WERI-Rb-1 (cell line): ENCODE measurements around the gene KISS1.

ENCODE experiments used
- DNase-seq: peaks from one replicate; pipeline ENCODE4 v3.0.0-alpha.2; 2020
- H3K27ac ChIP-seq: fragments of 250-450 bp; sonication (Bioruptor Pico); 2 replicates; pipeline ENCODE4 v1.5.1; 2020; ENCODE audit warnings: mild to moderate bottlenecking, moderate library complexity
- H3K27me3 ChIP-seq: fragments of 250-450 bp; sonication (Bioruptor Pico); 2 replicates; pipeline ENCODE4 v1.5.1; 2021; ENCODE audit warnings: mild to moderate bottlenecking, low read depth, moderate library complexity; ENCODE audit not compliant: insufficient read depth, severe bottlenecking
- H3K36me3 ChIP-seq: fragments of 250-450 bp; sonication (Bioruptor Pico); 2 replicates; pipeline ENCODE4 v1.5.1; 2020; ENCODE audit warnings: mild to moderate bottlenecking, moderate library complexity
- H3K4me3 ChIP-seq: 2 replicates; pipeline ENCODE4 v1.5.1; 2011; ENCODE audit warnings: low read depth, mild to moderate bottlenecking, control low read depth, low read length
- H3K9me3 ChIP-seq: fragments of 250-450 bp; sonication (Bioruptor Pico); 2 replicates; pipeline ENCODE4 v1.5.1; 2021; ENCODE audit warnings: mild to moderate bottlenecking, moderate library complexity; ENCODE audit not compliant: severe bottlenecking
- TF ChIP-seq, protein P1 (sequence below): IDR thresholded peaks from 2 replicates; pipeline ENCODE4 v1.5.1; 2011; ENCODE audit warnings: low read depth, mild to moderate bottlenecking, control low read depth, inconsistent platforms, low read length

KISS1 gene

DNA sequence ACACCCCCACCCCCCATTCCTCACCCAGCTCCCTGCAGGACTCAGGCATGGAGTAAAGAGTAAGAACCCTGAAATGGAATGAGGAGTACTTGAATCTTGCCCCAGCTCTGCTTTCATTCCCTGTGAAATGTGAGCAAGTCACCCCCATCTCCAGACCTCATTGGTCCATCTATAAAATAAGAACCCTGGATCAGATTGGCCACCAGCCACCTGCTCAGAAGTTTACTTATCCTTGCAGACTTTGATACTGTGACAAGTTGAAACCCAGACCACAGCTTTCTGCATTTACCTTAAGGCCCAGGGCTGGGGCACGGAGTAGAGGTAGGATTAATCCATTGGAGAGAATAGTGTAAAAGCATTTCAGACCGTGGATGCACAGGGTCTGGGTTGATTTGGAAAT lies 2.2 kb downstream of the KISS1 start:
- Histone ChIP-seq H3K27me3 (no peaks in the 10 kb centered on the region), H3K9me3 (no peaks in the 10 kb centered on the region), H3K4me3 (no peak overlapping the region), H3K36me3 (no peaks in the 10 kb centered on the region), H3K27ac (no peak overlapping the region)
- peak; percentile 53 for DNase-seq
- TF ChIP-seq, protein P1, sequence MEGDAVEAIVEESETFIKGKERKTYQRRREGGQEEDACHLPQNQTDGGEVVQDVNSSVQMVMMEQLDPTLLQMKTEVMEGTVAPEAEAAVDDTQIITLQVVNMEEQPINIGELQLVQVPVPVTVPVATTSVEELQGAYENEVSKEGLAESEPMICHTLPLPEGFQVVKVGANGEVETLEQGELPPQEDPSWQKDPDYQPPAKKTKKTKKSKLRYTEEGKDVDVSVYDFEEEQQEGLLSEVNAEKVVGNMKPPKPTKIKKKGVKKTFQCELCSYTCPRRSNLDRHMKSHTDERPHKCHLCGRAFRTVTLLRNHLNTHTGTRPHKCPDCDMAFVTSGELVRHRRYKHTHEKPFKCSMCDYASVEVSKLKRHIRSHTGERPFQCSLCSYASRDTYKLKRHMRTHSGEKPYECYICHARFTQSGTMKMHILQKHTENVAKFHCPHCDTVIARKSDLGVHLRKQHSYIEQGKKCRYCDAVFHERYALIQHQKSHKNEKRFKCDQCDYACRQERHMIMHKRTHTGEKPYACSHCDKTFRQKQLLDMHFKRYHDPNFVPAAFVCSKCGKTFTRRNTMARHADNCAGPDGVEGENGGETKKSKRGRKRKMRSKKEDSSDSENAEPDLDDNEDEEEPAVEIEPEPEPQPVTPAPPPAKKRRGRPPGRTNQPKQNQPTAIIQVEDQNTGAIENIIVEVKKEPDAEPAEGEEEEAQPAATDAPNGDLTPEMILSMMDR = no peak

DNA sequence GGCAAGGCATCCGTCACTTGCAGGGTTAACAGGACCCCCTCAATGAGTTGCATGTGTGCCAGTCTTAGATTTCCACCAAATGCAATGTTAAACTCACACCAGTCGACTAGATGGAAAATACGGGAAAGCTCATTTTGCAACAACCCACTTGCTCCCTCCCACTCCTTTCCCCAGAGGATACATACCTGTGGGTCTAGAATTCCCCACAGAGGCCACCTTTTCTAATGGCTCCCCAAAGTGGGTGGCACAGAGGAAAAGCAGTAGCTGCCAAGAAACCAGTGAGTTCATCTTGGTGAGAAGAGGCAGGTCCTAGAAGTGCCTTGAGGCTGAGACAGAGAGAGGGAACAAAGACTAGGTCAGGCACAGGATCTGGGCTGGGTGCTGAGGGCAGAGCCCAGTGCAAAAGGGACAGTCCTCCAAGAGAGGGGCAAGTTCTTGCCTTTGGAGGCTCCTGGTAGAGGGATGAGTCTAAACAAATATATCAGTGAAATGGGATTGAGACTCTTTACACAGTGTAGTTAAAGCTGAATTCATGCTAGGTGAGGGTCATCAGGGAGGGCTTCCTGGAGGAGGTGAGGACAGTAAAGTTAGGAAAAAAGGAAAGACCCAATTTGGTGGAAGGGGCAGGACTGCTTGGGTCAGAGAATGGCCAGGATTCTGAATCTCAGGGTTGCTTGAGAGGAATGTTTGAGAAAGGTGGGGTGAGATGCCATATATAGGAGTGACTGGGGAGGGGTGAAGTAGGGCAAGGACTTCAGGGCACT lies 3.5 kb downstream of the KISS1 start:
- Histone ChIP-seq H3K27me3 (no peaks in the 10 kb centered on the region), H3K36me3 (no peaks in the 10 kb centered on the region), H3K9me3 (no peaks in the 10 kb centered on the region), H3K27ac (no peak overlapping the region), H3K4me3 (no peak overlapping the region)
- DNase-seq = no peak
- TF ChIP-seq, protein P1 = no peak

DNA sequence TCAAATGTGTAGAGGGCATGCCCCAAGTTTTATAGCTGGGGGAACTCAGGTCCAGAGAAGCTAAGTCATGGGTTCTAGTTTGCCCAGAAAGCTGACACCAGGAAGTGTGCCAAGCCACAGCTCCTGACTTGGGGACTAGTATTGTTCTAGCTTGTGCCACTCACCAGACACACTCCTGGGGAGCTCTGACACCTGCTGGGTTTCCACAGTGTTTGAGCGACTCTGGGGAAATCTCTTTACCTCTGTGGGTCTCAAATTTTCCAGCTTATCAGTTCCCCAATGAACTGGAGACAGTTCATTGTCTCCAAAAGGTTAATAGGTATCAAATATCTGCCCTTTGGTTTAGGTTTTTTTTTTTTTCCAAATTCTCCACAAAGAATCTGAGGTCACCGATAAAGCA lies 4.2 kb downstream of the KISS1 start:
- no peaks in the 10 kb centered on the region for H3K36me3 ChIP-seq
- DNase-seq = no peak
- H3K27me3 ChIP-seq = no peaks in the 10 kb centered on the region
- TF ChIP-seq, protein P1 = no peak
- H3K4me3 ChIP-seq = no peak overlapping the region
- H3K9me3 ChIP-seq = no peaks in the 10 kb centered on the region
- H3K27ac ChIP-seq = no peak overlapping the region

DNA sequence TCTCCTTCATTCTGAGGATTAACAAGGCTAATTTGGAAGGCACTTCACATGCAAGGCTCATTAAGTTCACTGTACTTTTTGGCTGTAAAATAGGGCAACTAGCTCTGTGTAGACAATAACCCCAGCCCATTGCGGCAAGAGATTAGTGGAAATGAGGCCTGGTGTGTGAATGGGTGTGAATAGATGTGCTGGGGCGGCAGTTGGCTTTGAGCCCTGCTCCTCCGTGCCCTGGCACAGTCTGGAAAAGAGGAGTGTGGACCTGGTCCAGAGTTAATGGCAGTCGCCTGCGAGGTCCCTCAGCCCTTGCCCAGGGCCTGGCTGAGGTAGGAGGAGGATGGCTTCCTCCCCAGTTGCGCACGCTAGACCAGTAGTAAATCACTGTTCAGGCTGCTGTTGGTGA lies 4.8 kb downstream of the KISS1 start:
- H3K4me3 ChIP-seq = no peak overlapping the region
- DNase-seq = no peak
- TF ChIP-seq, protein P1 = no peak
- H3K27me3 ChIP-seq = no peaks in the 10 kb centered on the region
- H3K9me3 ChIP-seq = no peaks in the 10 kb centered on the region
- H3K27ac ChIP-seq = no peak overlapping the region
- no peaks in the 10 kb centered on the region for H3K36me3 ChIP-seq

DNA sequence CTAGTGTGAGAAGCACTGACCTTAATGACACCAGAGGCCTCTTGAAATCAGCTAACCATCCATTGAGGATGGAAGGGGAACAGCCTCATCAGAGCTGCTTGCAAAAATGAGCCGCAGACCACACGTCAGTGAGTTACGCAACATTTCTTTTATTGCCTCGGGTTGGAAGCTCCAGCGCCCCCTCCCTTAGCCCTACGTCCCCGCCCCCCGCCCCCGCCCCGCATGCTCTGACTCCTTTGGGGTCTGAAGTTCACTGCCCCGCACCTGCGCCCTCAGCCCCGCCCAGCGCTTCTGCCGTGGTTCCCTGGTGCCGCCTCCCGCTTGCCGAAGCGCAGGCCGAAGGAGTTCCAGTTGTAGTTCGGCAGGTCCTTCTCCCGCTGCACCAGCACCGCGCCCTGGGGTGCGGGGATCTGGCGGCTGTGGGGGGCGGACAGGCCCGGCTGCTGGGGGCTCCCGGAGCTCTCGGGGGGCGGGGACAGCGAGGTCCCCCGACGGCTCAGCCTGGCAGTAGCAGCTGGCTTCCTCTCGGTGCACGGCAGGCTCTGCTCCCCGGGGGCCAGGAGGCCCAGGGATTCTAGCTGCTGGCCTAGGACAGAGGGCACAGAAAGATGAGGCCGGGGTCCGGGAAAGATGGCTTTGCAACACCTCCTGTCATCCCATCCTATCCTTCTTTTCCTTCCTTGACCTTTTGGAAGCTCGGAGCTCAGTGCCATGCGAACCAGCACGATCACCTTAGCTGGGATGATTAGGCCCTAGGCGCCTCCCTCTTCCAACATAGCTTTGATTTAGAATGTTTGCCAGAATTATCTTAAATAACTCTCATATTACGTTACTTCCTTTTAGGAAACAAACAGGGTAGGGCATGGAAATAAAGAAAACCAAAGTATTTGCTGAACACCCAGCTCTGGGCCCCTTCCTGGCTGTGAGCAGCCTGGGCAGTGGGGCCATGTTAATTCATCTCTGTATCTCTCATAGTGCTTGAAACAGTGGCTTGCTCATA lies 5.8 kb downstream of the KISS1 start:
- TF ChIP-seq, protein P1 = no peak
- Histone ChIP-seq H3K27me3 (no peaks in the 10 kb centered on the region), H3K27ac (no peak overlapping the region), H3K9me3 (no peaks in the 10 kb centered on the region), H3K4me3 (no peak overlapping the region), H3K36me3 (no peaks in the 10 kb centered on the region)
- DNase-seq = no peak
